ENCODE data around the gene ESRP2.

ESRP2 gene

DNA sequence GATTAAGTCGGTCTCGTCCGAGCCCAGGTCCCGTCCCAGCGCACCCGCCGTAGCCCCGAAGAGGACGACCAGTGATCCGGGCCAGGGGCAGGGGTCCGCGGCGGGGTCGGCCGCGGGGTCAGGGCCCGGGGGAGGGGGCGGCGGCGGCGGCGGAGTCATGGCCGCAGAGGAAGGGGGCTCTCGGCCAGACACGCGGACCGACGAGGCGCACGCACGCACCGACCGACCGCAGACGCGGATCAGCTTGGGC is at the start of gene ESRP2:
TSS of gene ESRP2 (minus strand) at position 241 of the 250 bp plus-strand sequence. CDS start at position 159, 82 bp downstream.
- DNase-seq = no peak

DNA sequence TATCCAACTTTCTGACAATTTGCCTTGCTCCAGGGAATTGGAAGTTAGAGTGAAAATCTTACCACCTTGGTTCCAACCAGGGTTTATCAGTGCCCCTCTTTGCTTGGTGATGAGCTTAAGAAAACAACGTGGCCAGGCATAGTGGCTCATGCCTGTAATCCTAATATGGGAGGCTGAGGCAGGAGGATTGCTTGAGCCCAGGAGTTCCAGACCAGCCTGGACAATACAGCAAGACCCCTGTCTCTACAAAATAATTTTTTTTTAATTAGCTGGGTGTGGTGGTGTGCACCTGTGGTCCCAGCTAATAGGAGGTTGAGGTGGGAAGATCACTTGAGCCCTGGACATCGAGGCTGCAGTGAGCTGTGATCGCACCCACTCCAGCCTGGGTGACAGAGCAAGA is 49.8 kb upstream of the ESRP2 start:
- DNase-seq = no peak

- no peak for DNase-seq
Measured at GRCh38 chr16:68284847-68285246, 48.9 kb upstream of the ESRP2 start.

DNA sequence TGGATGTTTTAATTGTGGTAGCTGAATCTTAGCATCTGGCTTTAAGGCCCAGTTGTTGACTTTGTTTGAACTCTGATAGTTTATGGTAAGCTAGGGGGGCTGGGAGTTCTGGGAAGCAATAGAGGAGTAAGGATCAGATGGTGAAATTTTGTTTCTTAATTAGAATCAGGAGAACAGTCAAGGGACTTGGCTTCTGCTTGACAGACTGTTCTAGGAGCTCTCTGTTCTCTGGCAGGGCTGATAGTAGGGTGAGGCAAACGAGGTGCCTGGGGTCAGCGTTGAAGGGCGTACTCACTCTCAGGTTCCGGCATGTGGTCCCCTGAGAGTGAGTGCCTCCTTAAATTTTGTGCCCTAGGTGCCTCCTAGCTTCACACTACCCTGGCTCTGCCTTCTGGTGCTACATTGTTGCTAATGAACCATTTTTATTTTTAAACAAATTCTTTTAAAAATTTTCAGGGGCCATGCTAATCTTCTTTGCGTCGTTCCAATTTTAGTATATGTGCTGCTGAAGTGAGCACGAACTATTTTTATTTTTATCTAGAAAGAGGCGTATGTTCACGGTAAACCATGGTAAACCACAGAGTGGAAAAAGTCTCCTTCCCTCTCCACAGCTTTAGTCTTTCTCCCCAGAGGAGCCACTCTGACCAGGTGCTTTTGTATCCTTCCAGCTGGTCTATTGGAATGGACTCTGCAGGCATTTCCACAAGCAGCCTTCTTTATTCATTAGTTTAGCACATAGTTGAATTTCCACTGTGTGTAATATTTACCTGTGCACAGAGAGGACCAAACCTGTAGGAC is 48.1 kb upstream of the ESRP2 start:
- no peak for DNase-seq

GRCh38 chr16:68283346-68283745 is 47.4 kb upstream of the ESRP2 start:
- no peak for DNase-seq

DNA sequence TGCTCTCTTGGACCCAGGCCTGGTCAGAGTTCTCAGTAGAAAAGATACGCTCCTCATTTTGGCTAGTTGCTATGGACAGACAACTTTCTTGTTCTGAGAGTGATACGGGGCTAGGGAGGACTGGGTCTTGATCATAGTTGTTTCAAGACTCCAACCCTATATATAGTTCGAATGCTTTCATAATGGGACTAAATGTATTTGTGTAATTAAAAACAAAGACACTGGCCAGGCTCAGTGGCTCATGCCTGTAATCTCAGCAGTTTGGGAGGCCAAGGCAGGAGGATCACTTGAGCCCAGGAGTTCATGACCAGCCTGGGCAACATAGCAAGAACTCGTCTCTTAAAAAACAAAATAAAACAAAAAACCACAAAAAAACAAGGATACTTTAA is 46.1 kb upstream of the ESRP2 start:
- DNase-seq = no peak

DNA sequence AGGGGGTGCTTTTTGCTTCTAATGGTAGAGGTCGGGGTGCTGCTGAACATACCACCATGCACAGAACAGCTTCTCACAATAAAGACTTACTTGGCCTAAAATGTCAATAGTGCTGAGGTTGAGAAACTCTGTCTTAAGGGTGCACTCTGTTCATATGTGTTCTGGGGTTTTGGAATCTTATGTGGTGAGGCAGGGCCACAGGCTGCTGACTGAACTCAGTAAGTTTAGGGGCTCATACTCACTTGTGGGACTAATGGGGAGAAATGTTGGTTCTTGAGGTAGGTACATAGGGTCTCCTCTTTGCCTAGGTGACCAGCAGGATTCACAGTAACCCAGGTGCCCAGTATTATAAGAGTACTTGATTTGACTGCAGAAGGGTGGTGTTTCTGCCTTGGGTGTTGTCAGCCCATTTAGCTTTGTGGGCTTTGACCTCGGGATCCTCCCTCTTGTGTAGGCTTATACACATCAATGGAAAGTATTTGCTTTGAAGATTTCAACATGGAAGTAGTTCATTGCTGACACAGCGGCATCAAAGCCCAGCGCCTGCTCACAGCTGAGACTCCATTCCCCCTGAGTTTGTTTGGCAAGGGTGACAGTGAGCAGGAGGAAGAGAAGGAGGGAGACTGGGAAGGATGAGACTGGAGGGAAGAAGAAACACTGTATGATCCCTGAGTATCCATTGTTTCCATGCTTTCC is 45.6 kb upstream of the ESRP2 start:
- no peak for DNase-seq

- DNase-seq = no peak
Measured at GRCh38 chr16:68279726-68280558, 44.0 kb upstream of the ESRP2 start.

GRCh38 chr16:68276223-68276622 is 40.3 kb upstream of the ESRP2 start:
- no peak for DNase-seq

GRCh38 chr16:68275611-68276191 is 39.8 kb upstream of the ESRP2 start:
- no peak for DNase-seq

DNA sequence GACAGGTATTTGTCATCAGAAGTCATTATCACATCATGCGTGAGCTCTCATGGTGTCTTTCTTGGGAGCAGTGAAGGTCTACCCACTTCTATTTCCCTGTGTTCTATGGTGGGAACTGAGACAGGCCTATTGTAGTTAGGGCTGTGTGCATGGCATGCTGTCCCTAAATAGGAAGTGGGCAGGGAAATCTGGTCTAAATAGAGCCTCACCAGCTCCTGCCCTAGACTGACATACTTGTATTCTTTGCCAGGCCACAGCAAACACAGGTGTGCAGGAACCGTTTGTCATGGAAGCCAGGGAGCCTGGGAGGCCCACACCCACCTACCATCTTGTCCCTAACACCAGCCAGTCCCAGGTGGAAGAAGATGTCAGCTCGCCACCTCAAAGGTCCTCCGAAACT is 38.5 kb upstream of the ESRP2 start:
- no peak for DNase-seq

DNA sequence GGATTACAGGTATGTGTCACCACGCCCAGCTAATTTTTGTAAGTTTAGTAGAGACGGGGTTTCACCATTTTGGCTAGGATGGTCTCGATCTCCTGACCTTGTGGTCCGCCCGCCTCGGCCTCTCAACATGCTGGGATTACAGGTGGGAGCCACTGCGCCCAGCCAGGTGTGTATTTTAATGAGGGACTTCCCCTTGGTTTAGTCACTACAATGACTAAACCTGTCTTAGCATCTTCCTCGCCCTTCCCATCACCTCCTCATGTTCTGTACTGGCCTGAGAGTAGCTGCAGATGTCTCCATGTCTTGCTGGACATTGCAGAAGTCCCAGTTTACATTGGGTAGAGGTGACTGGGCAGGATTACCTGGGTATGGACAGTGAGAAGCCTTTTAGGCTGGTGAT is 38.0 kb upstream of the ESRP2 start:
- DNase-seq = no peak

DNA sequence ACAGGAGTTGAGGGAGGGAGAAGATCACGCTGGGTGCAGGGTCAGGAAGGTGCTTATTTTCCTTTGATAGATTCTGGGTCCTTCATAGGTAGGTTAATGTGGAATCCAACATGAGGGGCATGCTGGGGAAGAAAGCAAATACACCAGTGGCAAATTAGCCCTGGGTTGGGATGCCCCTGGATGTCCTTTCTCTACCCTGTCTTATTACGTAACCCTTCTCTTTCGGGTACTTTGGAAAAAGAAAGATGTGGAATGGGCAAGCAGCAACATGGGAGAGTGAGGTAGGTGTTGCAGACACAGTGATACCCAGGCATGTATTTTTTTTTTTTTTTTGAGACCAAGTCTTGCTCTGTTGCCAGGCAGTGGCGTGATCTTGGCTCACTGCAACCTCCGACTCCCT is 37.5 kb upstream of the ESRP2 start:
- no peak for DNase-seq

- DNase-seq = no peak
Measured at GRCh38 chr16:68272507-68273209, 36.7 kb upstream of the ESRP2 start.

- no peak for DNase-seq
Measured at GRCh38 chr16:68270353-68270752, 34.4 kb upstream of the ESRP2 start.

DNA sequence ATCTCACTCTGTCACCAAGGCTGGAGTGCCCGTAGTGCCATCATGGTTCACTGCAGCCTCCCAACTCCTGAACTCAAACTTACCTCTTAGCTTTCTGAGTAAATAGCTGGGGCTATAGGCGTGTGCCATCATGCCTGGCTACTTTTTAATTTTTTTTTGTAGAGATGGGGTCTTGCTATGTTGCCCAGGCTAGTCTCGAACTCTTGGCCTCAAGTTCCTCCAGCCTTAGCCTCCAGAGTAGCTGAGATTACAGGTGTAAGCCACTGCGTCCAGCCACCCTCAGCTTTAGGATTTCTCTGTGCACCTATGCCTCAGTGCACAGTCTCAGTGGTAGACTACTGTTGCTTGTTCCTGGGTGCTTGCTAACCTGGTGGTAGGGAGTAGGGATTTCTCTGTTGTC is 33.9 kb upstream of the ESRP2 start:
- no peak for DNase-seq

DNA sequence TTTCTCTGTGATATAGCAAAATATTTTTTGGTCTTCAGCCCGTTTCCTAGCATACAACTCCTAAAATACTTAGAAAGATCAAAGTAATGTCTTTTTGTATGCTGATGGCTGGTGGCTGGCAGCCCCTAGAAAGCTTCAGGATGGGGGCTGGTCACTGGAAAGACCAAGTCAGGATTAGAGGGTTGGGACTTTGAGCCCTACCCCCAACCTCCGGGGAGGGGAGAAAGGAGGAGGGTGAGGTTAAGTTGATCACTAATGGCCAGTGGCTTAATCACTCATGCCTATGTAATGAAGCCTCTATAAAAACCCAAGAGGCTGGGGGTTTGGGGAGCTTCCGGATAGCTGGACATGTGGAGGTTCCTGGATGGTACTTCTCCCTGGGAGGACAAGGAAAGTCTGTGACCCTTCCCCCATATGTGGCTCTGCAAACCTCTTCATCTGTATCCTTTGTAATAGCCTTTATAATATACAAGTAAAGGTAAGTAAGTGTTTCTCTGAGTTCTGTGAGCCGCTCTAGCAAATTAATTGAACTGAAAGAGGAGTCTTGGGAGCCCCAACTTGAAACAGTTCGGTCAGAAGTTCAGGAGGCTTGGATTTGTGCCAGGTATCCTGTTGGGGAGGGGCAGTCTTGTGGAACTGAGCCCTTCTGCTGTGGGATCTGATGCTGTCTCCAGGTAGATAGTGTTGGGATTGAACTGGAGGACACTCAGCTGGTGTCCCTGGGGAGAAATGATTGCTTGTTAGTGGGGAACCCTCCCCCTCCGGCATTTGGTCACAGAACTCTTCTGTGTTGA is 31.9 kb upstream of the ESRP2 start:
- no peak for DNase-seq

GRCh38 chr16:68265078-68265920 is 29.4 kb upstream of the ESRP2 start:
- DNase-seq = no peak

GRCh38 chr16:68264128-68265077 is 28.5 kb upstream of the ESRP2 start, which contains the start of gene SLC7A6:
SLC7A6 (plus strand) TSS chr16:68264526; CDS start chr16:68274727, 10,201 bp downstream.
- DNase-seq = no peak
